ENCODE data around the gene RNF150.

DNA sequence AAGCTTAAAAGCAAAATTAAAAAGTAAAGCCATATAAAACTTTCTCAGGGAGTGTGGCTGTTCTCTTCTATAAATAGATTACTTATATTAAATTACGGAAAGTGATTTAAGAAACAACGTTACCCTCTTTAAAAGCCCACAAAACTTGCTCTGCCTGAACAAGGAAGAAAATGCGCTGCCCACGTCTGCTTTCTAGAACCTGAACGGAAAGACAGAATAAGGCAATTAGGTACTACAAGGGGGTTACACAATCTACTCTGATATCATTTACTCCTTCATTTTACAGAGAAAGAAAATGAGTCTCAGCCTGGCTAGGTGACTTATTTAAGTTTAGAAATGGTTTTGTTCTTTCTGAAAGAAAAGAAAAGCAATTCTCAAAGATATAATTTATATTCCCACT is 147.2 kb downstream of the RNF150 start:
- TF ChIP-seq ZNF274 (IDR thresholded peaks at IDR 0.05; ENCODE audit: low read depth, low read length) (no peak), SUZ12 (IDR thresholded peaks at IDR 0.05; ENCODE audit: extremely low read depth, insufficient read depth, insufficient read length) (no peak), YY1 (IDR thresholded peaks at IDR 0.05; ENCODE audit: insufficient read depth, insufficient read length) (no peak)

All from NT2/D1 (cell line).